NCI-H82 treated with DMSO at 0.1 percent for 48 hours (cell line): Measurements from ENCODE around the gene PRMT9.

Experiments
- DNase-seq: peaks from one replicate; lab custom pipeline; 2025; ENCODE audit not compliant: unreplicated experiment; lab: John Stamatoyannopoulos, UW

The PRMT9 gene

DNA sequence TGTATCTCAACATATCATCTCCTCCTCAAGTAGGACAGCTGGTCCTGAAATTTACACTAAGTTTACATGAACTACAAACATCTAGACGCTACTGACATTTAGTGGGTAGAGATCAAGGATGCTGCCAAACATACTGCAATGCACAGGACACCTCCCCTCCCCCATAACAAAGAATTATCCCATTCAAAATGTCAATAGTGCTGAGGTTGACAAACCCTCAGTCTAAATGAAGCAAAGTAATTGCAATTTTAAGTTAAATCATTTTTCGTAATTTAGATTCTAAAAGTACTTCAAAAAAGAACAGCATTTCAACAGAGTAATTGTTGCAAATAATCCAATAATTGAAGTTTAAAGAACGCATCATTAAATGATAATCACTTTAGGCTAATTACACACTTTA is 1.2 kb downstream of the PRMT9 start:
- no peak for DNase-seq

DNA sequence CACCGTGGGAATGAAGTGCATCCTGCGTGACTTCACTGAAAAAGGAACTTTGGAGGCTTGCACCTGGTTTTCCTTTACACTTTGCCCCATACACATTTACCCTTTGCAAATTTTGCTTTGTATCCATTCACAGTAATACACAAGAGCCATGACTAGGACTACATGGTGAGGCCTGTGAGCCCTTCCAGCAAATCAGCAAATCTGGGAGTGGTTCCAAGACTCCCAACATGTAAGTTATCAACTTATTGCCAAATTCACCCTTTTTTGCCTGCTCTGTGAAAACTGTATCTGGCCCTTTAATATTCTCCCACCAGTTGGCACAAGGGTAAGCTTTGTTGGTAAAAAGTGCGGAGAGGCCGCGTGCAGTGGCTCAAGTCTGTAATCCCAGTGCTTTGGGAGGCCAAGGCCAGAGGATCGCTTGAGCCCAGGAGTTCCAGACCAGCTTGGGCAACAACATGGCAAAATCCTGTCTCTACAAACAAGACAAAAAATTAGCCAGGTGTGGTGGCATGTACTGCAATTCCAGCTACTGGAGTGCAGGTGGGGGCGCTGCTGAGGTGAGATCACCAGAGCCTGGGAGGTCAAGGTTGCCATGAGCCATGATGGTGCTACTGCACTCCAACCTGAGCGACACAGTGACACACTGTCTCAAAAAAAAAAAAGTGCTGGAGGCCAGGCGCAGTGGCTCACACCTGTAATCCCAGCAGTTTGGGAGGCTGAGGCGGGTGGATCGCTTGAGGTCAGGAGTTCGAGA is 5.0 kb downstream of the PRMT9 start:
- no peak for DNase-seq

GRCh38 chr4:147678106-147678505 is 5.9 kb downstream of the PRMT9 start:
- DNase-seq, result no peak

GRCh38 chr4:147674496-147674895 is 9.5 kb downstream of the PRMT9 start:
- DNase-seq, result no peak

- DNase-seq, result no peak
Observed at GRCh38 chr4:147674073-147674472, 9.9 kb downstream of the PRMT9 start.

DNA sequence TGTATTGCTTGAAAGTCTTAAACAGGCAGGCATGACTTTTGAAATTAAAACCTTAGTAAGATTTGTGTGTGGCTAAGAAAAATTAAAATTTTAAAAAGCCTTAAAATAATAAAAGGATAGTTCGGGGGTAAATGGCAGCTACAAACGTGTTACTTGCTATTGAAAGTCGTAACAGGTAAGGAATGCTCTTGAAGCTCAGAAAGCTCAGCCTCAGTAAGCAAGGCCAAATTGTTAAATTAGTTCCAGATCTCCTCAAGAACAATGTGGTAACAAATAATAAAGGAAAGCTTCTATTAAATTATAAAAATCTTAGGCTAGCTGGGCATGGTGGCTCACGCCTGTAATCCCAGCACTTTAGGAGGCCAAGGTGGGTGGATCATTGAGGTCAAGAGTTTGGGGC is 25.5 kb downstream of the PRMT9 start:
- no peak for DNase-seq

DNA sequence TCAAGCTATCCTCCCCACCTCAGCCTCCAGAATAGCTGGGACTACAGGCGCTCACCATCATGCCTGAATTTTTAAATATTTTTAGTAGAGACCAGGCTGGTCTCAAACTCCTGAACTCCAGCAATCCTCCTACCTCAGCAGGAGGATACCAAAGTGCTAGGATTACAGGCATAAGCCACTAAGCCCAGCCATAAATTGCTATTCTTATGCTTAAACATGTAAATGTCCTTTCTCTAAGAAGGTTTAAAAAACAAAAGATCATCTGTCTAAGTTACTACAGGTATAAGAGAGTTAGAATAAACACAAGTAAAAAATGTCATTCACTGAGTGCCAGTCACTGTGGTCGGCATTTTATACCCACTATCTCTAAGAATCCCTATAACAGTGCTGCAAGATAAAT is 28.3 kb downstream of the PRMT9 start:
- no peak for DNase-seq

DNA sequence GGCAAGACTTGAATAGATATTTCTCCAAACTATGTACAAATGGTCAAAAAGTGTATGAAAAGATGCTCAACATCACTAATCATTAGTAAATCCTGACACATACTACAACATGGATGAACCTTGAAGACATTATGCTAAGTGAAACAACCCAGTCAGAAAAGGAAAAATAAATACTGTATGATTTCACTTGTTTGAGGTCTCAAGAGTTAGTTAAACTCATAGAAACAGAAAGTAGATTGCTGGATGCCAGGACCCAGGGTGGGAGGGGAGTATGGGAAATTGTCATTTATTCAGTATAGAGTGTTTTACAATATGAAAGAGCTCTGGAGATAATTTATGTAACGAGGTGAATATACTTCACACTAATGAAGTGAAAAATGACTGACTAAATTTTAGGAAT is 32.4 kb downstream of the PRMT9 start:
- no peak for DNase-seq

DNA sequence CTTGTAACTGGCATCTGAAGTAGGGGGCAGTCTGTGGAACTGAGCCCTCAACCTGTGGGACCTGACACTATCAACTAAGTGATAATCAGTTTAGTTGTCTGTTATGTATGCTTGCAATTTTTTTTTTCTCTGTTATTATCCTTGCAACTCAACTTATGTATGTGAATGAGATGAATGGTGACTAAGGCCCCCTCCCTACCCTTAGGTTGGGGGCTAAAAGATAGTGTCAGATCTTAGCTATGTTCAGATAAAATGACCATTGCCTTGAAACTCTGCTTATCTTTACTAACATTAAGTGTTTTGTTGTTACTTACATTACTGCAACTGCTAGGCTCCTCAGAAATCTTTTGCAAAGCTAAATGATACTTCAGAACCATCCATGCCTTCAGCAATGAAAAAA is 35.3 kb downstream of the PRMT9 start:
- DNase-seq, result no peak

- DNase-seq, result no peak
Observed at GRCh38 chr4:147645099-147645498, 38.9 kb downstream of the PRMT9 start.

DNA sequence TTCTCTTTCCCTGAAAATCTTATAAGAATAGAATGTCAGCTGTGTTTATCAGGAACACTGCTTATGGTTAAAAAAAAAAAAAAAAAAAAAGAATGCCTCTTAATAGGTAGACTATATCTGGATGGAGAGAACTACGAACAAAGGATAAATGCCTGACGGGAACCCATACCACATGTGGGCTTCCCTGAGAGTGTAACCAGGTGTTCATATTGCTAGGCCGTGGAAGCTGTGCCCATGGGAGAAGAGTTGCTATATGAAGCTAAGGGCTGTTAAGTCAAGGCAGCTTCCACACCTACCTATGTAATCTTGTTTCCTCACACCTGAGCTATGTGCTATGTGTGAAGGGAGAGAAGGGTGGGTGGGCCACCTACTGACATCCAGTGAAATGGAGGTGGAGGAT is 39.5 kb downstream of the PRMT9 start:
- DNase-seq, result no peak

- DNase-seq, result no peak
Observed at GRCh38 chr4:147643616-147644015, 40.3 kb downstream of the PRMT9 start.

- DNase-seq, result no peak
Observed at GRCh38 chr4:147640331-147640730, 43.6 kb downstream of the PRMT9 start.

GRCh38 chr4:147639388-147639787 is 44.6 kb downstream of the PRMT9 start:
- DNase-seq, result no peak

DNA sequence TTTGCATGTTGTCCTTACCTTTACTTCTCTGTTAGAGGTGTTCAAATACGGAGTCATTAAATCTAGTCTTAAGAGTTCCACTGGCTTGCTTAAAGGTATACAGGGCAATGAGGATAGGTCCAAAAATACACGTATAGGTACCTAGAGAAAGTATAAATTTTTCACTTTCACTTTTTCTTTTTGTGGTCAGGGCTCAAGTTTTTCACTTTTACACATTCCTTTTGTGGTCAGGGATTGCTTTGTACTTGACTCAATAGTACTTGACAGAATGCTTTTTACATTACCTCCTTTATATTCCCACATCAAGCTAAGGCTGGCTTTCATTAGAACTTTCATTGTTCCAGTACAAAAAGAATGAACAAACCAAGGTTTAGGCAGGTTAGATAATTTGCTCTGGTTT is 45.0 kb downstream of the PRMT9 start:
- no peak for DNase-seq

DNA sequence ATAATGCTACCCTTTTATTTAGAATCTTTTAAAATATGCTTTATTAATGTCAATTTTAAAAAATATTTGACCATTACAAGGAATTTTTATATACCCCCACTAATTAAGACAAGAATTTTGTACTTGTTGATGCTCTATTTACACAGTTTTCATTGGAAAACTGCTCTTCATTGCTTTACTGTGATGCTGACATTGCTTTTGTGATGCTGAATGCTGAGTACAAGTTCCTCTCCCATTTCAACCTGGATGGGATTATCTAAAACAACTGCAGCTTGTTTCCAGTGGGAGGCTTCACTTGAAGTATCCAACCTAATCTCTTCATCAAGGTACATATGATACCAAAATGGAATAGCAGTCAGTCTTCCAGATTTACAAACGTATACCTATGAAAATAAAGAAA is 45.6 kb downstream of the PRMT9 start:
- no peak for DNase-seq

DNA sequence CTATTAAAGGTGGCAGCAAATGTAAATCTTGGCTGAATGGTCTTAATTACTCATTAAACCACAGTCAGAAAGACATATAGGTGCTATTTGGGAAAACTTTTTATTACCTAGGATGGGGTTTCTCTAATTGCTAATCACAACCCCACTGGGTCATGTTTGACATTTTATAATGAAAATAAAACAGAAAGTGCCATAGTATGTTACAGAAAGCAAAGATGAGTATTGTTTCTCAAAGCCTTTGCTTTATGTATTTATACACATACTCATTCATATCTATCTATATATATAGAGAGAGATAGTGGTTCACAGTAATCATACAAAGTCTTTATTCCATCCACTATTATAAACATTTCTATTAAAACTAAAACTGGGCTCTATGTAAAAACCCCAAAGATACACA is 48.6 kb downstream of the PRMT9 start:
- DNase-seq, result no peak

DNA sequence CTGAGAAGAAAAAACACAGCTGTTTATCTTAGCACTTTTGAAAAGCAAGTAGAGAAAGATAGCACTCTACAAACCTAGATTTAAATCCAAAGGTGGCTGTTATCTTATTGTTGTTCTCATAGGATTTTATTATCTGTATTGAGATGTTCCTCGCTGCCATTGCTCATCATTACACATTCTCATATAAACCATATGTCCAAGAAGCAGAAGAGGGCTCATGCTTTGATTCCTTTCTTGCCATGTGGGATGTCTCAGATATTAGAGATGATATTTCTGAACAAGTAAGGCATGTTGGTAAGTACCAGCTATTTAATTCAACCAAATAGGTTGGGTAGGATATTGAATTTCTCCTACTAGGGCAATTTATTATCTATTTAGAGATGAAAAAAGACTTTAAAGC is 50.3 kb downstream of the PRMT9 start:
- no peak for DNase-seq

DNA sequence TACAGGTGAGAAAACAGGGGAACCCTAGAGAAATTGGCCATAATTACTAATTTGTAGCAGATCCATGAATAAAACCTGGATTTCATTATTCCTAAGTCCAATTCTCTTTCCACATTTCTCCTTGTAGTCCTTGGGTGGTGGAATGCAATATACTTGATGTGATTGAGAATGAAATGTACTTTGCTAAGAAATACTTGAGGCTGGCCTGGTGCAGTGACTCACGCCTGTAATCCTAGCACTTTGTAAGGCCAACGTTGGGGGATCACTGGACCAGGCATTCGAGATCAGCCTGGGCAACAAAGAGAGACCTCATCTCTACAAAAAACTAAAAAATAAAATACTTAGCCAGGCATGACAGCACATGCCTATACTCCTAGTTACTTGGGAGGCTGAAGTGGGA is 50.9 kb downstream of the PRMT9 start:
- DNase-seq, result no peak

GRCh38 chr4:147629783-147630730 is 53.9 kb downstream of the PRMT9 start:
- DNase-seq, result no peak

GRCh38 chr4:147628415-147628814 is 55.5 kb downstream of the PRMT9 start:
- no peak for DNase-seq

- no peak for DNase-seq
Observed at GRCh38 chr4:147626903-147627302, 57.1 kb downstream of the PRMT9 start.
